Lung microvascular endothelial cell (primary cell): ENCODE measurements around the gene CDH6. TPM values are rescaled to one million over a fixed set of nuclear protein-coding genes. Genes with fewer than 3 reads are reported as not detected.

Experiments
- DNase-seq, 2 donors: peaks; one replicate each; pipeline versions ENCODE4 v3.0.0 to v3.0.0-alpha.2; 2010; ENCODE audit warnings: low read depth in 2 of 2
- total RNA-seq: library from RNA; depleted of rRNA; stranded (reverse); fragments of >200 nt; gene quantifications from 2 replicates; pipeline ENCODE4 v1.2.1, GENCODE V29; 2014

CDH6 gene
- total RNA-seq, 1 donor from 2014 or later: not detected

GRCh38 chr5:31197183-31197582 lies 3.7 kb downstream of the CDH6 start:
- no peak for DNase-seq

DNA sequence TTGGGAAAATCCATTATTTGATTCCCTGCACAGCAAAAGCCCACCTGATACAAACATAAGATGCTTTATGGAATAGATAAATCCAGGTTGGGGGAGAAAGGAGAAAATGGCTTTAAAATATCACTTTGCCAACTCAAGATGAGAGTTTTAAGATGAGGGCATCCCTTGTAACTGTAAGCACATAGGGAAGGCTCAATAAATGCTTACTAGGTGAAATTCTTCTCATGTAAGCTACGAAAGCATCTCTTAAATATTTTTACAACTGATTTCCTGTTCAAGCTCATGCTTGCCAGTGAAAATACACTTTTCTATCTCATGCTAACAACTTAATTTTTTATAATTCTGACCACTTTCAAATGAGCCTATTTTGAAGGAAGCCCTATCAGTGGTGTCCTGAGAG lies 11.5 kb downstream of the CDH6 start:
- DNase-seq: no peak

DNA sequence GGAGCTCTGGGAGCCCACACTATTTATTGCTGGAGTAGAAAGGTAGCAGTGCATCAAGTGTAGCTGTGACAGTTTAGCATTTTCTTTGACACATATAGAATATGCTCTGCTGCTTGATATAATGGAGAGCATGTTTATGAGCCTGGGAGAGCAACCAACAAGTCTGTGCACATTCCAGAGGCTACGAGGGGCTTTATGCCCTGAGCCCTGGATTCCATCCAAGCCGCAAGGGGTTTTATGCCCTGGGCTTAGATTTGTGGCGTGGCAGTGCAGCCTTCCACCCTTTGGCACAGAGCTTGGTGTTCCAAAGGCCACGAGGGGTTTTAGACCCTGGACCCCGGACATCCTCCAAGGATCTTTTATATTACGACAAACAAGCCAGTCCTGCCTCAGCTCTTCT lies 14.6 kb downstream of the CDH6 start:
- DNase-seq: no peak

DNA sequence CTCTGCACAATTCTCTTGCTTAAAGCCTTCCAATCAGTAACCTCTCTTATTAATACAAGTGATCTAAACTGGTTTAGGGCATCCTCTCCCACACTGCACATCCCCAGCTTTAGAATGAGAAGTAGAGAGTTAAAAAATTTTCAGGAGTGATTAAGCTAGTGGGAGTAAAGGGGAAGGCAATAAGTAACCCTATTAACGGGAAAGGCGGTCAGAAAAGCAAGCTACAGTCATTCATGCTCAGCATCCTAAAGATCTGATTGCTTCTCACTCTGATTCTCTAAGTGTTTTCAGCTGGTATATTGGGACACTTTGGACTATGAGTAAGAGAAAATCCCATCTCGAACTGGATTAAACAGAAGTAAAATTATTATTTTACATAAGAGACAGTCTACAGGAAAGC lies 15.8 kb downstream of the CDH6 start:
- no peak for DNase-seq

GRCh38 chr5:31211098-31211497 lies 17.6 kb downstream of the CDH6 start:
- no peak for DNase-seq

- no peak for DNase-seq
These were observed 19.8 kb downstream of the CDH6 start for GRCh38 chr5:31213257-31213656.

DNA sequence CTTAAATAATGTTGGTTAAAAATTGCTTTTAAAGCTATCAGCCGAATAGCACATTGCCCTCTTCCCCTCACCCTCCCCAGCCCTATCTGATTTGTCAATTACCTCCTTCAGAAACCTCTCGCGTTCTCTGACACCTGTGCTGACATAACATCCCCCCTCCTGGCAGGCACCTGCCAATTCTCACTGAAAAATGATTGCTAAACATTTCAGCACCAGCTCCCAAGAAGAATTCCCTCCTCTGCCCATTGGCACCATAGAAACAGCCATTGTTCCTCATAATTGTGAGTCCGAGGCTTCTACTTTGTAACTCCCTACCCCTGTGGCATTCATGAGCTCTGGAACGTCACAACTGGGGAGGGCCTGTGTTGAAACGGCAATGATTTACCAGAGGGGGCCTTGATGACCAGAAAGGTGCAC lies 20.2 kb downstream of the CDH6 start:
- no peak for DNase-seq

- DNase-seq: no peak
These were observed 20.7 kb downstream of the CDH6 start for GRCh38 chr5:31214229-31214628.

DNA sequence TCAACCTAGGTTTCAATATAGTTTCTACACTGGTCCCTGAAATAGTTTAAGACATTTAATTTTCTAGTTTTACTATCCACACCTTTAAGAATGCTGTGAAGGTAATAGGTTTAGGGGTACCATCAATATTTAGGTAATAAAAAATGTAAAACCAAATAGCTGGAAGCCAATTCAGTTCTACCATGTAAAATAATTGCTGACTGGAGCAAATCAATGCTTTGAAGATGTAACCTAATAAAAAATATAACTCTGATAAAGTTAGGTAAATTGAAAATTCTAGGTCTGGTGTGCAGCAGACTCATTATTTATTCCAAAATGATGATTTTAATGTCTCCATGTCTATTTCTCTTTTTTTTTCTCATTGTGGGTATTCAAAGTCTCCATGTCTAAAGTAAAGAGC lies 21.8 kb downstream of the CDH6 start:
- DNase-seq: no peak

DNA sequence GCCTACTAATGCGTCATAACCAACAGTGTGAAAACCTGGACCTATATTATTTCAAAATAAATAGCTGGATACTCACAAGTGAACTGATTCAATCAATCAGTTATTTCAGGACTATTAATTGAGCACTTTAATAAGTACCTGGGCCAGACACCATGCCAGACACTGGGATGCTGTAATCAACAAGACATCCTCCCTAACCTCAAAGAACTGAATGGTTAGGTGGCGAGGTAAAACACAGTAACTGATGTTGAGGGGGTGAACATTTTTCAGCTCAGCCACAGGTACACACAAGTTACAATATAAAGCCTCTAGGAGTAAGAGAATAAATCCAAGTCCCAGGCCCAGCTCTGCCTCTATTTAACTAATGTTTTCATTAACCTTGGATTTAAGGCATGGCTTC lies 24.0 kb downstream of the CDH6 start:
- no peak for DNase-seq

- DNase-seq: no peak
These were observed 25.5 kb downstream of the CDH6 start for GRCh38 chr5:31218978-31219377.

DNA sequence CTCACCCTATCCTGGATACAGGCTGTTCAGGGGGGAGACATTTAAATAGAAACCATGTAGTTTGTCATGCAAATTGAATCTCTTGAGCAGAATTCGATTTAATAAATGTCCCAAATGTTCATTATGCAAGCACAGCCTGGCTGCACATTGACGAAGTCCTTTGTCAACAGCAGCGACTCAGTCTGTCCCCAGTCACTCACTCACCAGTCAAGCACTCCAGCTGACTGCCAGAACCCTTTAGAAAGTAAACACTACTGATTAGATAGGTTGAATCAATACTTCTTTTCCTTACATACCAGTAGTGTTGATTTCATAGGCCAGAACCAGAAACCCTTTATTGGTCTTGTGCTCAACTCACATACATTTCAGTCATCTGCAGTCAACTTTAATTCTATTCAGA lies 27.5 kb downstream of the CDH6 start:
- no peak for DNase-seq

DNA sequence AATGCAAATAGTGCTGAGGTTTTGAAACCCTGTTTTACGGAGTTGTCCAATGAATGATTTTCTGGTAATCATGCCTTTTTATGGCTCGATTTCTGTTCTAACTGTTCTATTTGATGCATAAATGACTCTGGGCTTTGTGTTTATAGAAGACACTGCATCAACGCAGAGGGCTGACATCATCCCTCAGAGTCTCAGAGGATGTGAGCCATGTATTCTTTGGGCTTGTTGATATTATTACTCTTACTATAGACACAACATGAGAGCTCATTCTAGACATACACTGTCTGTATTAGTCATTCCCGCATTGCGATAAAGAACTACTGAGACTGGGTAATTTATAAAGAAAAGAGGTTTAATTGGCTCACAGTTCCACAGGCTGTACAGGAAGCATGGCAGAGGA lies 31.6 kb downstream of the CDH6 start:
- no peak for DNase-seq

GRCh38 chr5:31225613-31226012 lies 32.1 kb downstream of the CDH6 start:
- DNase-seq: no peak

- no peak for DNase-seq
These were observed 33.2 kb downstream of the CDH6 start for GRCh38 chr5:31226651-31227050.

- no peak for DNase-seq
These were observed 35.8 kb downstream of the CDH6 start for GRCh38 chr5:31229266-31229665.

GRCh38 chr5:31231177-31231838 lies 37.8 kb downstream of the CDH6 start:
- DNase-seq: no peak

- DNase-seq: peak; percentile 24 to 27
These were observed 38.9 kb downstream of the CDH6 start for GRCh38 chr5:31232273-31232888.

DNA sequence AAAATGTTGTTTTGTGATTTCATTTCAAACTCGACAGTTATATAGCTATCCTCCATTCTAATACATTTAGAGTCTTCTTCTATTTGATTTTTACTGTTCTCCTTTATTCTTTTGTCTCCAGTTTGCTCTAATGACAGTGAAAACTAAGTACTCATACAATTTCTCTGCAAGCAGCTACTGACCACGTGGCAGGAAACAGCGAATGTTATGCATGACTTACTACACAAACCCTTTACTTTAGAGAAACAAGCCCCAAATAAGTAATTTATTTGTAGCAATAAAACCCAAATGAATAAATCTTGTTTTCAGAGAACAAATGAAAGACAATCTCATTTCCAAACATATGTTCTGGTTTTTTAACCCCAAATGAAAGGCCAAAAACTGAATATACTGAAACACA lies 41.9 kb downstream of the CDH6 start:
- DNase-seq: no peak

DNA sequence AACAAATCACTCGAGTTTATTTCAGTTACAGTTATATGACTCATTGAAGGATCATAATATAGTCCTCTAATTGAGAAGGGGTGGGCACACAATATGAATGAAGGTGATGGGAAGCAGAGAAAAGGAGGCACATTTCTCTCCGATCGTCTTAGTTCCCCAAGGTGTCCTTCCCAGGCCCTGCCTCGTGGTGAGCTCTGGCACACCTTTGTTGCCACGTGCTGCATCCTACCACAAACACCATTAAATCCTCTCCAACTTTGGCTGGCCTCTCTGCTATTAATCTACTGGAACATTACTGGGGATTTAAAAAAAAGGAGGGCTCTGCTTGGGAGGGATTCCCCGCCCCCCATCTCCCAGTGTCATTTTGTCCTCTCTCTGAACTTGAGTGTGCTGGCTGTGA lies 42.9 kb downstream of the CDH6 start:
- DNase-seq: no peak

DNA sequence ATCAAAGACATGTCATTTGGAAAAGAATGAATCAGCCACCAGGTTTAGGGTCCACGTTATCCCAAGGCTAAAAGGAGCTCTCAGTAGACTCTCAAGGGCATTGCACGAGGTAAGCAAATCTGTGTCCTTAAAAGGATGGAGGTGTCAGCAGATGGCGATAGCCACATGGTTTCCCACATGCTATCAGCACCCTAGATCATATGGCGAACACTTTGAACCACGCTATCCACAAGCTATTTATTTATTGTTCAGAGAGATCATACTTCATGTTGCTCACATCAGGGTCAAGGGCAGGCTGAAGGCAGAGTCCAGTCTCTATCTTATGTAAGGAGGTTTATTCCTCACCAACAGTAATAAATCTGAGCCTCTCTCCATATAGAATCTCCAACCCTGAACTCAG lies 43.7 kb downstream of the CDH6 start:
- DNase-seq: peak; percentile 13 to 26

DNA sequence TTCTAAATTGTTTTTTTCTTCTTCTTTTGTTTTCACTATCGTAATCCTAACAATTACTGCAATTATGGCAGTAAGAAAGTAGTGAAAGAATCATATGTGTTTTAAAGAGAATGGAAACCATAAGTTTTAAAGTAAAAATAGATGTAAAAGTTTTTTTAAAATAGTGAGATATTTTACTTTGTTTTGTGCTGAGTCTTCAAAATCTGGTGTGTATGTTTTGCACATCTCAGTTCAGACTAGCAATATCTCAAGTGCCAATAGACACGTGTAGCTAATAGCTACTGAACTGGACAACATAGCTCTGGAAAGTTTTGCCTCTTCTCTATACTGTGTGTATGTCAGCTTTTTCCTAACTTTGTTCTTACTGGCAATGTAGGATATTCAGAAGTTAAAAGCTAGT lies 45.0 kb downstream of the CDH6 start:
- no peak for DNase-seq

- DNase-seq: no peak
These were observed 51.4 kb downstream of the CDH6 start for GRCh38 chr5:31244921-31245320.

- DNase-seq: no peak
These were observed 53.9 kb downstream of the CDH6 start for GRCh38 chr5:31247381-31247780.
